Smooth muscle cell of the brain vasculature (primary cell): ENCODE measurements around the gene PRUNE1.
A peak's percentile ranks its signal among the peaks of the same experiment; 100 is the strongest.

Experiments
- DNase-seq: peaks from one replicate; pipeline ENCODE4 v3.0.0-alpha.2; 2012; ENCODE audit warnings: low read depth, low spot score

Gene PRUNE1

GRCh38 chr1:150976879-150977694 lies 31.2 kb upstream of the PRUNE1 start:
- no peak for DNase-seq

GRCh38 chr1:150979092-150980056 lies 28.9 kb upstream of the PRUNE1 start:
- DNase-seq: peak; percentile 79

- no peak for DNase-seq
These were observed 27.0 kb upstream of the PRUNE1 start for GRCh38 chr1:150981177-150981804.

GRCh38 chr1:150981805-150982712 lies 26.2 kb upstream of the PRUNE1 start, which contains the start of gene ANXA9:
Gene ANXA9 (plus strand): TSS chr1:150982292. CDS start chr1:150983106, 814 bp downstream.
- DNase-seq: no peak

- DNase-seq: no peak
These were observed 22.9 kb upstream of the PRUNE1 start for GRCh38 chr1:150985179-150985825.

GRCh38 chr1:150987924-150988323 lies 20.3 kb upstream of the PRUNE1 start:
- no peak for DNase-seq

- no peak for DNase-seq
These were observed 15.6 kb upstream of the PRUNE1 start for GRCh38 chr1:150992626-150993025.

- no peak for DNase-seq
These were observed 14.0 kb upstream of the PRUNE1 start for GRCh38 chr1:150994248-150994647.

- no peak for DNase-seq
These were observed 12.8 kb upstream of the PRUNE1 start for GRCh38 chr1:150995460-150995859.

GRCh38 chr1:150995896-150996295 lies 12.4 kb upstream of the PRUNE1 start:
- DNase-seq: no peak

GRCh38 chr1:150997126-150997872 lies 10.9 kb upstream of the PRUNE1 start:
- no peak for DNase-seq

GRCh38 chr1:150997949-150998348 lies 10.3 kb upstream of the PRUNE1 start:
- no peak for DNase-seq

GRCh38 chr1:150999051-150999674 lies 9.1 kb upstream of the PRUNE1 start:
- DNase-seq: no peak

- no peak for DNase-seq
These were observed 8.3 kb upstream of the PRUNE1 start for GRCh38 chr1:150999926-151000325.

- DNase-seq: no peak
These were observed 7.8 kb upstream of the PRUNE1 start for GRCh38 chr1:151000408-151000807.

GRCh38 chr1:151001602-151002001 lies 6.6 kb upstream of the PRUNE1 start:
- no peak for DNase-seq

GRCh38 chr1:151002051-151002450 lies 6.2 kb upstream of the PRUNE1 start:
- DNase-seq: no peak

- DNase-seq: no peak
These were observed 5.6 kb upstream of the PRUNE1 start for GRCh38 chr1:151002611-151003010.

- no peak for DNase-seq
These were observed 5.1 kb upstream of the PRUNE1 start for GRCh38 chr1:151003180-151003579.
